WERI-Rb-1 (cell line): ENCODE measurements around the gene MMP15.
"Not testable (repeated sequence)": the region's sequence is repeated elsewhere in the genome, so short reads cannot be mapped to it uniquely, and the experiment has no call there.

Experiments used
- DNase-seq: peaks from one replicate; pipeline ENCODE4 v3.0.0-alpha.2; 2020
- H3K27ac ChIP-seq: fragments of 250-450 bp; sonication (Bioruptor Pico); 2 replicates; pipeline ENCODE4 v1.5.1; 2020; ENCODE audit warnings: mild to moderate bottlenecking, moderate library complexity
- H3K27me3 ChIP-seq: fragments of 250-450 bp; sonication (Bioruptor Pico); 2 replicates; pipeline ENCODE4 v1.5.1; 2021; ENCODE audit warnings: mild to moderate bottlenecking, low read depth, moderate library complexity; ENCODE audit not compliant: insufficient read depth, severe bottlenecking
- H3K36me3 ChIP-seq: fragments of 250-450 bp; sonication (Bioruptor Pico); 2 replicates; pipeline ENCODE4 v1.5.1; 2020; ENCODE audit warnings: mild to moderate bottlenecking, moderate library complexity
- H3K4me3 ChIP-seq: 2 replicates; pipeline ENCODE4 v1.5.1; 2011; ENCODE audit warnings: low read depth, mild to moderate bottlenecking, control low read depth, low read length
- H3K9me3 ChIP-seq: fragments of 250-450 bp; sonication (Bioruptor Pico); 2 replicates; pipeline ENCODE4 v1.5.1; 2021; ENCODE audit warnings: mild to moderate bottlenecking, moderate library complexity; ENCODE audit not compliant: severe bottlenecking
- CTCF ChIP-seq: IDR thresholded peaks from 2 replicates; pipeline ENCODE4 v1.5.1; 2011; ENCODE audit warnings: low read depth, mild to moderate bottlenecking, control low read depth, inconsistent platforms, low read length

The MMP15 gene

DNA sequence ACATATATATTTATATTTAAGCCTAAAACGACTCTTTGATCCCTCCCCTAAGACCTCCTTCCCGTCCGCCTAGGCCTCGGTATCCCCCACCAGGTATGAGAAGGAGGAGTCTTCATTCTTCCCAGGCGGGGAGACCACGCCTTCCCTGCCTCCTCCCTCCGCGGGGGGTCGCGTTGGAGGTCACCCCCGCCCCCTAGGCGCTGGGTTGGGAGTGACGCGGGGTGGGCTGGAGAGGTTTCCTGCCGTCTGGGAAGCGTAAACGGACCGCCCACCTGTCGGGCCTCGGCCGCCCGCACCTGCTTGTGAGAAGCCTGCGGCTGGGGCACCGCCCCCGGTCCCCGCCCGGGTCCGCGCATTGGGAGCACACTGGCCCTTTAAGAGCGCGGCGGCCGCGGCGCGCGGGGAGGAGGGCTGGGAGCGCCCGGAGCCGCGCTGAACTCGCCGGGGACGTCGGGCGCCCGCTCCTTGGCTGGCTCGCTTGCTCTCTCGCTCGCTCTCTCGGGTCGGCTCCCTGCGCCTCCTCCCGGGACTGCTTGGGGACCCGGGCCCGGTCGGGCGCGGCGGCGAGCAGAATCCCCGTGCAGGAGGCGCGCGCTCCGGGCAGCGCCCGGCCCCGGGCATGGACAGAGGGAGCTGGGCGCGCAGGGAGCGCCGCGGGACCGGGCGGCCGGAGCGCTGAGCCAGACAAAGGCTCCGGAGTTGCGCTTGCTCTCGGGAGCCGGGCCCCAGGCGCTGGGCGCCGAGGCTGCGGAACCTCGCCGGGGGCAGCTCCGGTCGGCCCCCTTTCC lies at the start of gene MMP15:
Gene MMP15 (plus strand): TSS at position 404 of the 788 bp plus-strand sequence. CDS start 597 bp downstream, outside the sequence.
- no peak for TF ChIP-seq CTCF
- H3K9me3 ChIP-seq, result no peaks in the 10 kb centered on the region
- no peaks in the 10 kb centered on the region for H3K36me3 ChIP-seq
- peak within 1 kb of the TSS; percentile 74 for H3K4me3 ChIP-seq
- peak; percentile 91 for DNase-seq
- peak within 1 kb of the TSS; percentile 57 for H3K27ac ChIP-seq
- no peaks in the 10 kb centered on the region for H3K27me3 ChIP-seq

- peaks cover 2% of the 10 kb centered on the region for H3K9me3 ChIP-seq
- H3K27ac ChIP-seq, result peak overlapping the region; percentile 54
- DNase-seq, result no peak
- H3K36me3 ChIP-seq, result no peaks in the 10 kb centered on the region
- no peak for TF ChIP-seq CTCF
- no peak overlapping the region for H3K4me3 ChIP-seq
- no peaks in the 10 kb centered on the region for H3K27me3 ChIP-seq
Measured at GRCh38 chr16:57976331-57976796, 49.2 kb upstream of the MMP15 start.

- H3K27me3 ChIP-seq, result no peaks in the 10 kb centered on the region
- no peak overlapping the region for H3K27ac ChIP-seq
- peak; percentile 75 for TF ChIP-seq CTCF
- DNase-seq, result peak; percentile 51
- H3K4me3 ChIP-seq, result no peak overlapping the region
- H3K36me3 ChIP-seq, result no peaks in the 10 kb centered on the region
- no peaks in the 10 kb centered on the region for H3K9me3 ChIP-seq
Measured at GRCh38 chr16:57977418-57978069, 48.0 kb upstream of the MMP15 start.

GRCh38 chr16:57978070-57978465 lies 47.5 kb upstream of the MMP15 start:
- not testable (repeated sequence) for H3K27ac ChIP-seq

GRCh38 chr16:57979006-57979585 lies 46.5 kb upstream of the MMP15 start:
- H3K9me3 ChIP-seq, result no peaks in the 10 kb centered on the region
- no peak for TF ChIP-seq CTCF
- H3K27ac ChIP-seq, result peak overlapping the region; percentile 14
- no peaks in the 10 kb centered on the region for H3K27me3 ChIP-seq
- DNase-seq, result peak; percentile 71
- H3K4me3 ChIP-seq, result no peak overlapping the region
- no peaks in the 10 kb centered on the region for H3K36me3 ChIP-seq

More at GRCh38 chr16:57978070-57978465, 47.5 kb upstream of the MMP15 start:
- DNase-seq, H3K9me3 ChIP-seq, H3K36me3 ChIP-seq, H3K27me3 ChIP-seq, H3K4me3 ChIP-seq: not testable (repeated sequence)

- no peak for DNase-seq
- TF ChIP-seq CTCF, result no peak
- H3K9me3 ChIP-seq, result no peaks in the 10 kb centered on the region
- no peak overlapping the region for H3K27ac ChIP-seq
- H3K27me3 ChIP-seq, result no peaks in the 10 kb centered on the region
- no peak overlapping the region for H3K4me3 ChIP-seq
- no peaks in the 10 kb centered on the region for H3K36me3 ChIP-seq
Measured at GRCh38 chr16:57981636-57982035, 43.9 kb upstream of the MMP15 start.
